B cell (primary cell): ENCODE measurements around the gene CAPN5. TPM values are rescaled to one million over a fixed set of nuclear protein-coding genes. Genes with fewer than 3 reads are reported as not detected.

ENCODE experiments used
- ATAC-seq: fragments of 200-7000 bp; cut with Tn5 transposase; one replicate; pipeline ENCODE4 v1.10.0; 2021; ENCODE audit warnings: low read depth, mild to moderate bottlenecking, moderate number of reproducible peaks, moderate library complexity
- CTCF ChIA-PET: fragments of 350-600 bp; sonication (Branson Sonifier 250); formaldehyde crosslinking; loops from one replicate; lab custom pipeline; 2021; ENCODE audit warnings: antibody characterized with exemption, inconsistent platforms; lab: Charles Lee
- POLR2A ChIA-PET: fragments of 350-600 bp; sonication (Branson Sonifier 250); formaldehyde crosslinking; loops from one replicate; lab custom pipeline; 2021; ENCODE audit warnings: antibody characterized with exemption; lab: Charles Lee
- DNase-seq: peaks from one replicate; pipeline ENCODE4 v3.0.0; 2013
- H2AFZ ChIP-seq: 2 replicates; pipeline ENCODE4 v1.6.1; 2012; ENCODE audit warnings: mild to moderate bottlenecking, low read depth, low read length; ENCODE audit not compliant: insufficient read depth, poor library complexity, severe bottlenecking
- H3K27ac ChIP-seq, 2 donors: 1 replicate in 1 of 2; 2 replicates in 1 of 2; pipeline ENCODE4 v1.5.1; 2012 to 2013; ENCODE audit warnings: low read length in 2 of 2, mild to moderate bottlenecking in 2 of 2, moderate library complexity in 1 of 2
- H3K27me3 ChIP-seq, 4 experiments: fragments of 200-600 bp in 1 of 4; sonication (generic) in 1 of 4; replicated peaks in 1 of 4; 1 replicate in 2 of 4; 2 replicates in 2 of 4; pipeline versions ENCODE4 v1.6.1 to v1.7.0; 2013 to 2016; ENCODE audit warnings: low read length in 3 of 4, mild to moderate bottlenecking in 2 of 4, mixed read lengths in 1 of 4, moderate library complexity in 1 of 4; ENCODE audit not compliant: insufficient read depth in 4 of 4, control insufficient read depth in 3 of 4; ENCODE audit errors: control extremely low read depth in 1 of 4
- H3K36me3 ChIP-seq, 2 experiments: replicated peaks in 1 of 2; 1 replicate in 1 of 2; 2 replicates in 1 of 2; pipeline versions ENCODE4 v1.6.1 to v1.7.1; 2013; ENCODE audit warnings: low read length in 1 of 2; ENCODE audit not compliant: insufficient read depth in 2 of 2, control insufficient read depth in 1 of 2; ENCODE audit errors: control extremely low read depth in 1 of 2, extremely low read depth in 1 of 2
- H3K4me1 ChIP-seq, 2 donors: fragments of 200-600 bp in 1 of 2; sonication (generic) in 1 of 2; 1 replicate in 1 of 2; 2 replicates in 1 of 2; pipeline versions ENCODE4 v1.5.1 to v1.6.1; 2013 to 2017; ENCODE audit warnings: low read length in 2 of 2; ENCODE audit not compliant: control insufficient read depth in 2 of 2, insufficient read depth in 2 of 2
- H3K4me2 ChIP-seq: replicated peaks from 2 replicates; pipeline ENCODE3; 2012; ENCODE audit warnings: mild to moderate bottlenecking, low read depth, low read length; ENCODE audit not compliant: poor library complexity, severe bottlenecking
- H3K4me3 ChIP-seq, 5 experiments: fragments of 200-600 bp in 1 of 5; sonication (generic) in 1 of 5; 1 replicate in 3 of 5; 2 replicates in 2 of 5; pipeline versions ENCODE4 v1.5.1 to v1.7.0; 2011 to 2016; ENCODE audit warnings: low read length in 4 of 5, mild to moderate bottlenecking in 4 of 5, low read depth in 2 of 5, control low read depth in 1 of 5, moderate library complexity in 1 of 5; ENCODE audit not compliant: insufficient read depth in 1 of 5; ENCODE audit errors: control extremely low read depth in 1 of 5, extremely low read depth in 1 of 5
- H3K79me2 ChIP-seq: fragments of 200-600 bp; sonication (generic); one replicate; pipeline ENCODE4 v1.6.0; 2016; ENCODE audit warnings: low read length; ENCODE audit not compliant: control insufficient read depth, insufficient read depth
- H3K9ac ChIP-seq: fragments of 200-600 bp; sonication (generic); 2 replicates; pipeline ENCODE4 v1.6.1; 2017; ENCODE audit warnings: mild to moderate bottlenecking, low read length, moderate library complexity
- H3K9me3 ChIP-seq, 3 donors: one replicate each; pipeline versions ENCODE4 v1.6.1 to v1.7.1; 2013; ENCODE audit warnings: low read length in 2 of 3; ENCODE audit not compliant: control insufficient read depth in 2 of 3, insufficient read depth in 1 of 3; ENCODE audit errors: control extremely low read depth in 1 of 3
- H4K20me1 ChIP-seq: 2 replicates; pipeline ENCODE4 v1.6.0; 2012; ENCODE audit warnings: mild to moderate bottlenecking, low read length; ENCODE audit not compliant: insufficient read depth, control insufficient read depth, poor library complexity, severe bottlenecking
- H3K27ac Mint-ChIP-seq: one replicate; pipeline ENCODE4 v1.8.0; 2021; ENCODE audit warnings: mixed read lengths
- H3K27me3 Mint-ChIP-seq: one replicate; pipeline ENCODE4 v1.8.0; 2021; ENCODE audit warnings: mixed read lengths
- H3K4me1 Mint-ChIP-seq: one replicate; pipeline ENCODE4 v1.8.0; 2021; ENCODE audit warnings: mixed read lengths
- H3K4me3 Mint-ChIP-seq: one replicate; pipeline ENCODE4 v1.8.0; 2021; ENCODE audit warnings: mixed read lengths
- H3K9me3 Mint-ChIP-seq: one replicate; pipeline ENCODE4 v1.8.0; 2022; ENCODE audit warnings: mixed read lengths; ENCODE audit not compliant: insufficient read depth
- CTCF ChIP-seq: fragments of 200-600 bp; IDR thresholded peaks from one replicate; pipeline ENCODE4 v1.8.0; 2022; ENCODE audit warnings: antibody characterized with exemption, mild to moderate bottlenecking
- EZH2 ChIP-seq: IDR thresholded peaks from 2 replicates; pipeline ENCODE4 v1.6.1; 2012; ENCODE audit warnings: borderline replicate concordance, low read depth, mild to moderate bottlenecking, moderate library complexity, low read length; ENCODE audit not compliant: insufficient read depth, poor library complexity, severe bottlenecking
- WGBS: methylation state at CpG from one replicate; pipeline ENCODE4 v1.1.5; 2013; ENCODE audit warnings: missing lambda C conversion rate; ENCODE audit not compliant: insufficient coverage; 5-methylcytosine and 5-hydroxymethylcytosine counted together
- intact Hi-C: fragments of 100-400 bp; cut with micrococcal nuclease; formaldehyde crosslinking; loops from one replicate; pipeline ENCODE4 v1.10.0; 2022
- polyA plus RNA-seq: library from polyadenylated mRNA; depleted of rRNA; stranded (reverse); fragments of >200 nt; gene quantifications from 2 replicates; pipeline ENCODE4 v1.2.3, GENCODE V29; 2012
- total RNA-seq, 2 donors: library from RNA; stranded (reverse); fragments of 120-200 nt in 1 of 2; gene quantifications; 1 replicate in 1 of 2; 2 replicates in 1 of 2; pipeline versions ENCODE4 v1.2.3 to v1.2.4, GENCODE V29; 2013 to 2022

CAPN5 gene
- total and polyA plus RNA-seq, 2 donors (not counting 1 experiment from before 2014, with no cell fraction given): 0.74 to 0.78 TPM

DNA sequence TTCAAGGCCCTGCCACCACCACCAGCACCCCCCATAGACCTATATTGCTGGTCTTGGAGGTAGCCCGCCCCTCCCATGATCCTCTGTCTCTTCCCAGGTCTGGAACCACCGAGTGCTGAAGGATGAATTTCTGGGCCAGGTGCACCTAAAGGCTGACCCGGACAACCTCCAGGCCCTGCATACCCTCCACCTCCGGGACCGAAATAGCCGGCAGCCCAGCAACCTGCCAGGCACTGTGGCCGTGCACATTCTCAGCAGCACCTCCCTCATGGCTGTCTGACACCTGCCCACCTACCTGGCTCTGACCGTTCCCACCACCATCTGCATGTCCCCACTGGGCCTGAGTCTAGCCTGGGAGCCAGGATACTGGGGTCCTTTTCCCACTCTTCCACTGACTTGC, 56.8 kb downstream of the CAPN5 start:
- H3K4me3 Mint-ChIP-seq: no peak overlapping the region

GRCh38 chr11:77124041-77124440, 57.3 kb downstream of the CAPN5 start:
- no peak overlapping the region for H3K4me3 Mint-ChIP-seq
- Histone ChIP-seq H3K4me2 (no peak overlapping the region), H3K36me3 (no peaks in the 10 kb centered on the region), H3K27ac (no peak overlapping the region), H3K4me1 (peaks cover 15 to 20% of the 10 kb centered on the region in 2 donors), H3K9me3 (no peaks in the 10 kb centered on the region), H3K27me3 (peaks cover 0 to 13% (median 0%) of the 10 kb centered on the region in 4 experiments), H2AFZ (no peak overlapping the region), H4K20me1 (no peaks in the 10 kb centered on the region), H3K79me2 (no peaks in the 10 kb centered on the region), H3K4me3 (no peak overlapping the region), H3K9ac (no peak overlapping the region)
- intact Hi-C loops: no loop called here
- TF ChIP-seq EZH2 (no peak), CTCF (no peak)
- peaks cover 21% of the 10 kb centered on the region for H3K4me1 Mint-ChIP-seq
- peaks cover 10% of the 10 kb centered on the region for H3K27me3 Mint-ChIP-seq
- WGBS: 97% methylated on average over 7 of the region's 8 CpGs
- H3K9me3 Mint-ChIP-seq: no peaks in the 10 kb centered on the region
- CTCF ChIA-PET: no interaction called here
- ATAC-seq (no peak), DNase-seq (no peak)
- H3K27ac Mint-ChIP-seq: no peak overlapping the region
- POLR2A ChIA-PET: no interaction called here

More for the DNA sequence above, 56.8 kb downstream of the CAPN5 start:
- Mint-ChIP-seq H3K27me3 (peaks cover 10% of the 10 kb centered on the region), H3K27ac (no peak overlapping the region), H3K4me1 (peaks cover 21% of the 10 kb centered on the region), H3K9me3 (no peaks in the 10 kb centered on the region)
- ChIA-PET CTCF (no interaction called here), POLR2A (no interaction called here)
- no peaks in the 10 kb centered on the region for H3K36me3 ChIP-seq
- no peak for DNase-seq
- WGBS: 94% methylated on average over 8 of the region's 8 CpGs
- H3K9me3 ChIP-seq: no peaks in the 10 kb centered on the region
- H3K27ac ChIP-seq: no peak overlapping the region
- TF ChIP-seq CTCF (no peak), EZH2 (no peak)
- peaks cover 0 to 13% (median 0%) of the 10 kb centered on the region in 4 experiments for H3K27me3 ChIP-seq
- H3K4me2 ChIP-seq: no peak overlapping the region
- H2AFZ ChIP-seq: no peak overlapping the region
- no peaks in the 10 kb centered on the region for H3K79me2 ChIP-seq
- intact Hi-C loops: no loop called here
- no peak for ATAC-seq
- no peak overlapping the region for H3K9ac ChIP-seq
- H3K4me1 ChIP-seq: peaks cover 15 to 20% of the 10 kb centered on the region in 2 donors
- no peaks in the 10 kb centered on the region for H4K20me1 ChIP-seq
- H3K4me3 ChIP-seq: no peak overlapping the region
